HG03558 (cell line): ENCODE data around the gene NUCB2.
"Not testable (repeated sequence)": the region's sequence is repeated elsewhere in the genome, so short reads cannot be mapped to it uniquely, and the experiment has no call there.

Experiments
- ATAC-seq: cut with Tn5 transposase; IDR thresholded peaks from one replicate; pipeline ENCODE4 v1.9.1; 2021; ENCODE audit warnings: moderate number of reproducible peaks; ENCODE audit not compliant: unreplicated experiment; ENCODE audit errors: extremely low read depth

NUCB2 gene

DNA sequence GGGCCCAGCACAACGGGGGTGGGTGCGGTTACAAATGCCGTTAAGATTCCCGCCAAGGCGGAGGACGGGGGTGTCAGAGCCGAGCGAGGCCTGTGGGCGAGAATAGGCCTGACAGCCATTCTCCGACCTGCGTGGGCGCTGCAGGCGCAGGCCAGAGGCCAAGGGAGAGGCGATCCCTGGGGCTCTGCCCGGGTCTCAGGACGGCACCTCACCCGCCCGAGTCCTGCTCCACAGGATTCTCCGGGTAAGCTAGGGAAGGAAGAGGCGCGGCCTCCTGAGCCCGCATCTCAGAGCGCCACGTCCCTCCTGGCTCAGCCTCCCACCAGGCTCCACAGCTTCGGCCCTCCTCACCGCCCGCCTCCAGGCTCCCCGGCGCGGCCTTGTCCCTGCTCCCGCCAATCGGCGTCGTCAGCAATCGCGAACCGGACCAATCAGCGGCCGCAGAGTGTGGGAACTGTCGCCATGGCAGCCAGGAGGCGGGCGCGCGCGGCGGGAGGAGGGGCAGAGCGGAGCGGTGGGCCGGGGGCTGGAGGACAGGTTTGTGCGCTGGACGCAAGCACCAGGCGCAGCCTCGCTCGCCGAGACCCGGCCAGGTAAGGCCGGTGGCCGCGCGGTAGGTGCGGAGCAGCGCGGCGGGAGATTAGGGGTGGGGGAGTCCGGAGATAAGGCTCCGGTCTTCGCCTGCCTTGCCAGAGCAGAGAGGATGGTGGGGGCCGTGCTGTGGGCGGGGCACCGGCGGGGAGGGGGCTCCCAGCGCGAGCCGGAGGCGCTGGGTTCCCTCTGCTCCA, at the start of gene NUCB2:
TSS of gene NUCB2 (plus strand) at position 504 of the 788 bp plus-strand sequence. CDS start 18,585 bp downstream, outside the sequence.
- peak; percentile 92 for ATAC-seq

DNA sequence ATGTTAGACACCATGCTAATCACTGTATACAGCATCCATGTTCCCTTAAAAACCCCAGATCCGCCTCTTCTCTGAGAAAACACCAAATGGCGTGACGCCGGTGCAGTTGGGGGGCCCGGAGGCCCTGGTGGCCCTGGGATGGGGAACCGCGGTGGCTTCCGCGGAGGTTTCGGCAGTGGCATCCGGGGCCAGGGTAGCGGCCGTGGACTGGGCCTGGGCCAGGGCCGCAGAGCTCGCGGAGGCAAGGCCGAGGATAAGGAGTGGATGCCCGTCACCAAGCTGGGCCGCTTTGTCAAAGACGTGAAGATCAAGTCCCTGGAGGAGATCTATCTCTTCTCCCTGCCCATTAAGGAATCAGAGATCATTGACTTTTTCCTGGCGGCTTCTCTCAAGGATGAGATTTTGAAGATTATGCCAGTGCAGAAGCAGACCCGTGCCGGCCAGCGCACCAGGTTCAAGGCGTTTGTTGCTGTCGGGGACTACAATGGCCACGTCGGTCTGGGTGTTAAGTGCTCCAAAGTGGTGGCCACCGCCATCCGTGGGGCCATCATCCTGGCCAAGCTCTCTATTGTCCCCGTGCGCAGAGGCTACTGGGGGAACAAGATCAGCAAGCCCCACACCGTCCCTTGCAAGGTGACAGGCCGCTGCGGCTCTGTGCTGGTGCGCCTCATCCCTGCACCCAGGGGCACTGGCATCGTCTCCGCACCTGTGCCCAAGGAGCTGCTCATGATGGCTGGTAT, 48.2 kb upstream of the NUCB2 start:
- not testable (repeated sequence) for ATAC-seq

DNA sequence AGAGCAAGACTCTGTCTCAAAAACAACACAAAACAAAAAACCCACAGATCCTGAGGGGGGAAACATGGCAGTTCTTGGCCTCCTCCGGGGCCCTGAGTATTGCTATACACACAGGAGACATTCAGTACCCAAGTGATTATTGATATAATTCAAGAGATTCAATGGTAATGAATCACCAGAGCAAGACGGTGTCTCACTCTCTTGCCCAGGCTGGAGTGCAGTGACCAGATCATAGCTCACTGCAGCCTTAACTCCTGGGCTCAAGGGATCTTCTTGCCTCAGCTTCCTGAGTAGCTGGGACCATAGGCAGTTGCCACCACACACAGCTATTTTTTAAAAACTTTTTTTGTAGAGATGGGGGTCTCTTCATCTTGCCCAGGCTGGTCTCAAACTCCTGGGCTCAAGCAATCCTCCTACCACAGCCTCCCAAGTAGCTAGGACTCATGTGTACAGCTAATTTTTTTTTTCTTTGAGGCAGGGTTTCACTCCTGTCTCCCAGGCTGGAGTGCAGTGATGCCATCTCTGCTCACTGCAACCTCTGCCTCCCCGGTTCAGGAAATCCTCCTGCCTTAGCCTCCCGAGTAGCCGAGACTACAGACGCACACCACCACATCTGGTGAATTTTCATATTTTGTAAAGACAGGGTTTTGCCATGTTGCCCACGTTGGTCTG, 46.9 kb upstream of the NUCB2 start:
- ATAC-seq, result no peak

DNA sequence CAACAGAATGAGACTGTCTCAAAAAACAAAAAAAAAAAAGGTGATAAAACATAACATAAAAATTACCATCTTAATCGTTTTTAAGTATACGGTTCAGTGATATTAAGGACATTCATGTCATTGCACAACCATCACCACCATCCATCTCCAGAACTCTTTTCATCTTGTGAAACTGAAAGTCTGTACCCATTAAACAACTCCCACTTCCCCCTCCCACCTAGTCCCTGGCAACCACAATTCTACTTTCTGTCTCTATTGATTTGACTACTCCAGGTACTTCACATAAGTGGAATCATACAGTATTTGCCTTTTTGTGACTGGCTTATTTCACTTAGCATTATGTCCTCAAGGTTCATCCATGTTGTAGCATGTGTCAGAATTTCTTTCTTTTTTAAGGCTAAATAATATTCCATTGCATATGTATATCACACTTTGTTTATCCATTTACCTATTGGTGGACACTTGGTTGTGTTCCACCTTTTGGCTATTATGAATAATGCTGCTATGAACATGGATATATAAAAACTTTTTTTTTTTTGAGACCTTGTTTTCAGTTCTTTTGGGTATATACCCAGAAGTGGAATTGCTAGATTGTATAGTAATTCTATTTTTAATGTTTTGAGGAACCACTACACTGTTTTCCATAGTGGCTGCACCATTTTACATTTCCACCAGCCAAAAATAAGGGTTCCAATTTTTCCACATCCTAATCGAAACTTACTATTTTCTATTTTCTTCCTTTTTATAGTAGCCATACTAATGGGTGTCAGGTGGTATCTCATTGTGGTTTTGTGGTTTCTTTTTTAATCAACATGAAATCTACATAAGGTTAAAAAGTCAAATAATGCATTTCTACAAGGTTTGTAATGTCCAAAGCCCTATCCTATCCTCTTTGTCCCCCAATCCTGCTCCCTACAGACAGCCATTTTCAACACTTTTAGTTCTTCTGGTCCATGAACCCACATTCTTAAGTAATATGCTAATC, 45.4 kb upstream of the NUCB2 start:
- ATAC-seq, result peak; percentile 86

DNA sequence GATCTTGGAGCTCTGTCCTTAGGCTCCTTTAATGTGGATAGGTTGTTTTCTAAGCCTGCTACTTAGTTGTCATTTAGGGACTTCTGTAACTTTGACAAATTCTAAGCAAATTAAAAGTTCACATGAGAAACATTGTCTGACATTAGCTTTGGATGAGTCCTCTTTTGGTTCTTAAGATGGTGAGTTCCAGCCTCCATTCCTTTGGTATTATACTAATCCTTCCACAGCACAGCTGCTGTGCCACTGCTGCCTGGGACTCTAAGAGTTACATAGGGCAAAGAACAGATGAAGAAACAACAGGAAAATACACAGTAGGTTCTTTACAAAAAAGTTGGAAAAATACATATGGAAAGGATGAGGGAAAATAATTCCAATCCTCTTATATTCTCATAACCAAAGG, 43.4 kb upstream of the NUCB2 start:
- ATAC-seq, result no peak

DNA sequence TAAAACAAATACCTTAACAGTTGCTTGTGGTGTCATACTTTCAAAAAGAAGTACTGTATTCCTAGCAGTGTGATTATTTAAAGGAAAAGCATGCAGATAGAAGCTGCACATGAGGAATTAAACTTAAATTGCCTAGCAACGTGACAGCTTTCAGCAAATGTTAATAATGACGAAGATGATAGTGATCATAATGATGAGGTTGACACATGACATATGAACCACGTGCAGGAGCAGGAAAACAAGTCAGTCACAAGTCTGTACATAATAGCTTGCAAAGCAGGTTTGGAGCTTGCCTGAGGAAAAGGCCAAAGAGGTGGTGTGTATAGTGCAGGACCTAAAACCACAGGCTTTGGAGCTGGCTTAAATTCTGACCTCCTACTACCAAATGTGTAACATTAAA, 38.2 kb upstream of the NUCB2 start:
- no peak for ATAC-seq

DNA sequence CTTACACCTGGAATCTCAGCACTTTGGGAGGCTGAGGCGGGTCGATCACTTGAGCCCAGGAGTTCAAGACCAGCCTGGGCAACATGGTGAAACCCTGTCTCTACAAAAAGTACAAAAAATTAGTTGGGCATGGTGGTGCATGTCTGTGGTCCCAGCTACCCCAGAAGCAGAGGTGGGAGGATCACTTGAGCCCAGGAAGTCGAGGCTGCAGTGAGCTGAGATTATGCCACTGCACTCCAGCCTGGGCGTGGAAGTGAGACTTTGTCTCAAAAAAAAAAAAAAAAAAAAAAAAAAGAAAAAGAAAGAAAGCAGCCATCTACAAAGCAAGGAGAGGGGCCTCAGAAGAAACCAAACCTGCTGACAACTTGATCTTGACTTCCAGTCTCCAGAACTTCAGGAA, 36.6 kb upstream of the NUCB2 start:
- not testable (repeated sequence) for ATAC-seq

DNA sequence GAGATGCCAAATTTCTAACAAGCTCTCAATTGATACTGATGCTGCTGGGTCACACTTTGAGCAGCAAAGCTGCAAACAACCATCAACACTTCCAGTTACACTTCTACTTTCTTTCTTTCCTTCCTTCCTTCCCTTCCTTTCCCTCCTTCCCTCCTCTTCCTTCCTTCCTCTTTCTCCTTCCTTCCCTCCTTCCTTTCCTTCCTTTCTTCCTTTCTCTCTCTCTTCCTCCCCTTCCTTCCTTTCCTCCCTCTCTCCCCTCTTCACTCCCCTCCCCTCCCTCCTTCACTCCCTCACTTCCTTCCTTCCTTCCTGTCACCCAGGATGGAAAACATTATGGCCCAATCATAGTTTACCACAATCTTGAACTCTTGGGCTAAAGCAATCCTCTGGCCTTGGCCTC, 35.8 kb upstream of the NUCB2 start:
- no peak for ATAC-seq

DNA sequence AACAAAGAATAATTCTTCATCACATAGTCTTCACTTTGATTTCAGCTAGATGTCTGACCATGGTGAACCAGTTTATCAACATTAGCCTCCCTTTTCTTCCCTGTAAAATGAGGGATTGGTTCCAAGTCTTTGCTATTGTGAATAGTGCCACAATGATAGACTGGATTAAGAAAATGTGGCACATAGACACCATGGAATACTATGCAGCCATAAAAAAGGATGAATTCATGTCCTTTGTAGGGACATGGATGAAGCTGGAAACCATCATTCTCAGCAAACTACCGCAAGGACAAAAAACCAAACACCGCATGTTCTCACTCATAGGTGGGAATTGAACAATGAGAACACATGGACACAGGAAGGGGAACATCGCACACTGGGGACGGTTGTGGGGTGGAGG, 33.6 kb upstream of the NUCB2 start:
- not testable (repeated sequence) for ATAC-seq

DNA sequence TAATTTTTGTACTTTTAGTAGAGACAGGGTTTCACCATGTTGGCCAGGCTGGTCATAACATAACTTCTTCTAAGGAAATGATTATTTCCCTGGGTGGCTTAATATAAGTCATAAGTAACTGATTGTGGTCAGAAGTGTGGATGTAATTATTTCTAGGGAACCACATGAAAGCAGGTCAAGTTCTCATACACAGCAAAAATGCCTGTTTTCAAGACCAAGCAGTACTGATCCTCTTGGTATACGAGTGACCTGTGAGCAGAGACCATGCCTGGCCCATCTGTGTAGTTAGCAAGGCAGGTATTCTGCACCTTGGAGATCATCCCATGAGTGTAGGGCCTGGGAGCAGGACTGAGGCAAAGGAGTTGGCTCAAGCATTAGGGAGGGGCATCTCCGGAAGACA, 32.5 kb upstream of the NUCB2 start:
- peak; percentile 90 for ATAC-seq

DNA sequence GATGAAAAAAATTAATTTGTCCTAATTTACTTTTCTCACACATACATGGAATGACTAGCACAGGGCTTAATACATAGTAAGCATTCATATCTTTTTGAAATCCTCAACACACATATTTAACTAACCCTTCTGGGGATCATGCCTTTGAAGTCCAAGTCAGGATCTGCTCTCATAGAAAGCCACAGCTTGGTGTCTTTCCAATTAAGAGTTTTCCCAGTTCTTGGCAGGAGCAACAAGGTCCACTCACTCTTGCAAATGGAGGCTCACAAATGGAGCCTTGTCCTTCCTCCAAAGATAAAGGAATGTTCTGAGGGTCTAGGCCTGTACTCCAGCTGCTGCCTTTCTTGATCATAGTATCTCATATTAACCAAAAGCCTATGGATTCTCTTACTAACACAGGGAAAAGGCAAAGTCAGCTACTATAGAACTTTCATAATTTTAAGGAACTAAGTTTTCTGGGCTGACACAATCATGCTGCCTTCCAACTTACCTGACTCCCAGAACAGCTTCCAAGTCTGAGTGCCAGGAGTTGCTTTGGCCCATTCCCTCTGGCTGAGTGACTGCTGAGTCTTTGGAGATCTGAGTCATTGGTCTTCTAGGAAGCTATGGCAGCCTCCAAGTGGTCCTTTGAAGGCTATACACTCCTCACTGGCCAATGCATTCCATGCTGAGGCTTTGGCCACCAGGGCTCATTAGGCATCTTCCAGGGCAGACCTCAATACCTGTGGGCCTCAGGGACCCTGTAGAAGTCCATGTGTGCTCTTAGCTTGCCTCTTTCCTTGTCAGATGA, 25.8 kb upstream of the NUCB2 start:
- no peak for ATAC-seq

DNA sequence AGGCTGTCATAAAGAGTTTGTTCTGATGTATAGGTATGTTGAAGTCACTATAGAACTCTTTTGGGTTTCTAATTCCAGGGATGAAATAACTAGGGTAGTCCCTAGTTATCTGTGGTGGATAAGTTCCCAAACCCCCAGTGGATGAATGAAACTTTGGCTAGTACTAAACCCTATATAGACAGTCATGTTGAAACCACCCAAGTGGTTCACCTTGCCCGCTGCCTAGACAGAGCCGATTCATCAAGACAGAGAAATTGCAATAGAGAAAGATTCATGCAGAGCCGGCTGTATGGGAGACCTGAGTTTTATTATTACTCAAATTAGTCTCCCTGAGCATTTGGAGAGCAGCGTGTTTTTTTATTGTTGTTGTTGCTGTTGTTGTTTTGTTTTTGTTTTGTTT, 23.8 kb upstream of the NUCB2 start:
- no peak for ATAC-seq

DNA sequence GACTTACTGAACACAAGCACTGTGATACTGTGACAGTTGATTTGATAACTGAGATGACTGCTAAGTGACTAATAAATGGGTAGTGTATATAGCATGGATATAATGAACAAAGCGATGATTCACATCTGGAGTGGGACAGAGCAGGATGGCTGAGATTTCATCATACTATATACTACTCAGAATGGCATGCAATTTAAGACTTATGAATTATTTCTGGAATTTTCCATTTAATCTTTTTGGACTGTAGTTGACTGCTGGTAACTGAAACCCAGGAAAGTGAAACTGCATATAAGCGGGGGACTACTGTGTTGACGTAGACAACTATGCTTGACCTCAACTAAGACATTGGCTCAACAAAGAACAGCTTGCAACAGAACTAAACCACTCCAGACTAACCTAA, 20.0 kb upstream of the NUCB2 start:
- no peak for ATAC-seq

DNA sequence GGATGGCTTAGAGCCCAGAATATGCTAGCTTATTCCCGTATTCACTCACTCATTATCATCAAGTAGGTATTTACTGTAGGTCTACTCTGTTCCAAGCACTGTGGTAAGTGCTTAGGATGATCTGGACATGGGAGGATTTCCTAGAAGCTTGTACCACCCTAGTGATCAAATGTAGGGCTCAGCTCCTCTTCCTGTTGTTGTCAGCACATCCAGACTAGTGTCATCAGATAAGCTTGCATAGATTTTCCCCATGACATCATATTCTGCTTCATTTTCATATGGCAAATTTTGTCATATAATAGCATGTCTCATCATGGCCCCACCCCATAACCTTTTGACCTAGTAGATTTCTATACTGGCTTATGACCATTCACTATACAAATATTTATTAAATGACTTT, 19.3 kb upstream of the NUCB2 start:
- ATAC-seq, result no peak

DNA sequence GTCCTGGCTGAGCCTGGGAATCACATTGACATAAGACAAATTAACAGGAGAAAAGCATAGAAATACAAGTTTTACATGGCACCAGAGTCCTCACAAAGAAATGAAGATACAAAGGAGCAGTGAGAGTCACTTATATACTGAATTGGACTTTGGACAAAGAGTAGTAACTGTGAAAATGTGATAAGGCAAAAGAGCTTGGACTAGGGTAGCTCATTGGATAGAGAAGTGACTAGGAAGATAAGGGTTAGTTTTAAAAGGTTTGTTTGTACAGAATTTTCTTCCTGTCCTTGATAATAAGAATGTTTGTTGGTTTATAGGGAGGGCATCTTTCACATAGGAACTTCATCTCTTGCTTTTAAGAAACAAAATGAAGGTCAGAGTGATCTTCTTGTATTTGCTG, 17.9 kb upstream of the NUCB2 start:
- no peak for ATAC-seq

DNA sequence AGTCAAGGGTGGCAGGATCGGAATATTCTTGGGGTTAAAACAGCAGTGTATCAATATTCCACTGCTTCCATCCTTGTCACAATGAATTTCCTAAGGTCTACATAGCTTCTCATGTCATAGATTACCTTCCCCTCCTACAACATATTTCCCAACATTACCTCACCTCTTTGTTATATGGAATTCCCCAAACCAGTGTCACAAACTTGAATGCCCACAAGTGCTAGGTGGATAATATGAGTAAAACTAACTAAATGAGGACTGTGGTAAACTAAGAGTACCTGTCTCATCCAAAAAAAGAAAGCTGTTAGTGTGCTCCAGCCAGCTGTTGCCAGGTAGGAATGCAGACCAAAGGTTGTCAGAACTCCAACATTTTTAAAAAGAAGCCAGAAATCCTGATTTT, 17.0 kb upstream of the NUCB2 start:
- no peak for ATAC-seq

DNA sequence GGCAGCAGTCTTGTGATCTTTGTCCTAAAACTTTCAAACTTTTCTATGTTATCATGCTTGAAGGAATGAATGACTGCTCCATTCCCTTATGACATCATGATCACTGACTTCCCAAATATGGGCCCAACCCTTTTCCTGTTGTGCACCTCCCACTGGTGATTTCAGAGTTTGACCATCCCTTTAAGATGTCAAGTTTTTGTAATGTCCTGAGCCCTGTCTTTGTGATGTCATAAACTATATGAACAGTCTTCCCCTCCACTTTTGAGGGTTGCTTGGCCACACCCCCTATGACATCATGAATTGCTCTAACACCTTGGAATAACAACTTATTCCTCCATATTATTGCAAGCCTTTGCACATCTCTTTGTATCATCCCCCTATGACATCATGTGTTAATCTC, 16.5 kb upstream of the NUCB2 start:
- no peak for ATAC-seq

DNA sequence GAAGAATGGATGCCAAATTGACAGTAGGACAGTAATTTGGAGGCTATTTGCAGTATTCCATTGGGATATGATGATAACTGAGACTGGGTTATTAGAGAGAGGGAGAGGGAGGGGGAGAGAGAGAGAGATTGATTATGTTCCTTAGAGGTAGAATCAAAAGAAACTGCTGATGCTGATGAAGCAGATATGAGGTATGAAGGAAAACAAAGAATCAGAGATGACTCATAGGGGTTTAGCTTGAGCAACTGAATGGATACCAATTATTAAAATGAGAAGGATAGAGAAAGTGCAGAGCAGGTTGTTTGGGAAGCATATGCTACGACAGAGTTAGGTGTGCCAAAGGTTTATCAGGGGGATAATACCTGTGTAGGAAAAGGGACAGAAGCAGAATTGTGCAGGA, 12.8 kb upstream of the NUCB2 start:
- ATAC-seq, result no peak

DNA sequence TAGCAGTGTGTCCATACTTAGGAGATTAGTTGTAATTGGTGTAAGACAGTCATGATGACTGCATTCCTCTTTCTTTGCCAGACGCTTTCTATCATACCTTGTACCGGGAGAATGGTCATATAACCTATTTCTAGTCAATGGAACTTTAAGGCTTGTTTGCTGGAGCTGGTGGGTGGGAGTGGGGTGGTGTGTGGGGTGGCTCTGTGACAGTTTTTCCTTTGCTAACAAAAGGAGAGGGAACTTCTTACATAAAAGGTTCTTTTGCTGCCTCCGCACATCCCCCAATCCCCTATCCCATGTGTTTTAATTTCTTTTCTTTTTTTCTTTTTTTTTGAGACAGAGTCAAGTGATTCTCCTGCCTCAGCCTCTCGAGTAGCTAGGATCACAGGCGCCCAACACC, 9.8 kb upstream of the NUCB2 start:
- ATAC-seq, result no peak
